GM12873 (cell line): ENCODE measurements around the gene PRLR.

Experiments
- TF ChIP-seq, protein P1 (sequence below): IDR thresholded peaks from 2 replicates; pipeline ENCODE4 v1.5.1; 2012; ENCODE audit warnings: low read depth, mild to moderate bottlenecking, moderate library complexity, low read length, control low read depth; ENCODE audit not compliant: insufficient read depth; ENCODE audit errors: missing control alignments

PRLR gene

DNA sequence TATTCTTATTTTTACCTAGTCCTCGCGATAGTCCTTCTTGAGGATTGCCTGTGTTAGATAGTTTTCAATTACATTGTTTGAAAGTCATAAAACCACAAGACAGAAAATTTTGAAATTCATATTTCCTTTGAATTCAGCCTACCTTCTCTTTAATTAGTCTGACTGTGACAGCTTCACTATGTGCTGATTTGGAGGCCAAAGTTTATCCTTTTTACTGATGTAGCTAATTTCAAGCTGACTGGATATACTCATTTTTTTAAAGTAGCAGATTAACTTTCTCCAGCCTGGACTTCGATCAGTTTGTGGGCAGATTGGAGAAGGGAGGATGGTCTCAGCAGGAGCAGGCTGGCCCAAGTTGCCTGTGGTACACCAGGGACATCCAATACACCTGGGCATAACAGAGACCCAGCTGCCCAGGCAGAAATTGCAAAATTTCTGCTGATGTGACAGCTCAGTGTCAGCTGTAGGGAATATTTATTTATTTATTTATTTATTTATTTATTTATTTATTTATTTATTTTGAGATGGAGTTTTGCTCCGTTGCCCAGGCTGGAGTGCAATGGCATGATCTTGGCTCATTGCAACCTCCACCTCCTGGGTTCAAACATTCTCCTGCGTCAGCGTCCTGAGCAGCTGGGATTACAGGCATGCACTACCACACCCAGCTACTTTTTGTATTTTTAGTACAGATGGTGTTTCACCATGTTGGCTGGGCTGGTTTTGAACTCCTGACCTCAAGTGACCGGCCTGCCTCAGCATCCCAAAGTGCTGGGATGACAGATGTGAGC, 206.7 kb downstream of the PRLR start:
- TF ChIP-seq, protein P1, sequence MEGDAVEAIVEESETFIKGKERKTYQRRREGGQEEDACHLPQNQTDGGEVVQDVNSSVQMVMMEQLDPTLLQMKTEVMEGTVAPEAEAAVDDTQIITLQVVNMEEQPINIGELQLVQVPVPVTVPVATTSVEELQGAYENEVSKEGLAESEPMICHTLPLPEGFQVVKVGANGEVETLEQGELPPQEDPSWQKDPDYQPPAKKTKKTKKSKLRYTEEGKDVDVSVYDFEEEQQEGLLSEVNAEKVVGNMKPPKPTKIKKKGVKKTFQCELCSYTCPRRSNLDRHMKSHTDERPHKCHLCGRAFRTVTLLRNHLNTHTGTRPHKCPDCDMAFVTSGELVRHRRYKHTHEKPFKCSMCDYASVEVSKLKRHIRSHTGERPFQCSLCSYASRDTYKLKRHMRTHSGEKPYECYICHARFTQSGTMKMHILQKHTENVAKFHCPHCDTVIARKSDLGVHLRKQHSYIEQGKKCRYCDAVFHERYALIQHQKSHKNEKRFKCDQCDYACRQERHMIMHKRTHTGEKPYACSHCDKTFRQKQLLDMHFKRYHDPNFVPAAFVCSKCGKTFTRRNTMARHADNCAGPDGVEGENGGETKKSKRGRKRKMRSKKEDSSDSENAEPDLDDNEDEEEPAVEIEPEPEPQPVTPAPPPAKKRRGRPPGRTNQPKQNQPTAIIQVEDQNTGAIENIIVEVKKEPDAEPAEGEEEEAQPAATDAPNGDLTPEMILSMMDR: no peak

DNA sequence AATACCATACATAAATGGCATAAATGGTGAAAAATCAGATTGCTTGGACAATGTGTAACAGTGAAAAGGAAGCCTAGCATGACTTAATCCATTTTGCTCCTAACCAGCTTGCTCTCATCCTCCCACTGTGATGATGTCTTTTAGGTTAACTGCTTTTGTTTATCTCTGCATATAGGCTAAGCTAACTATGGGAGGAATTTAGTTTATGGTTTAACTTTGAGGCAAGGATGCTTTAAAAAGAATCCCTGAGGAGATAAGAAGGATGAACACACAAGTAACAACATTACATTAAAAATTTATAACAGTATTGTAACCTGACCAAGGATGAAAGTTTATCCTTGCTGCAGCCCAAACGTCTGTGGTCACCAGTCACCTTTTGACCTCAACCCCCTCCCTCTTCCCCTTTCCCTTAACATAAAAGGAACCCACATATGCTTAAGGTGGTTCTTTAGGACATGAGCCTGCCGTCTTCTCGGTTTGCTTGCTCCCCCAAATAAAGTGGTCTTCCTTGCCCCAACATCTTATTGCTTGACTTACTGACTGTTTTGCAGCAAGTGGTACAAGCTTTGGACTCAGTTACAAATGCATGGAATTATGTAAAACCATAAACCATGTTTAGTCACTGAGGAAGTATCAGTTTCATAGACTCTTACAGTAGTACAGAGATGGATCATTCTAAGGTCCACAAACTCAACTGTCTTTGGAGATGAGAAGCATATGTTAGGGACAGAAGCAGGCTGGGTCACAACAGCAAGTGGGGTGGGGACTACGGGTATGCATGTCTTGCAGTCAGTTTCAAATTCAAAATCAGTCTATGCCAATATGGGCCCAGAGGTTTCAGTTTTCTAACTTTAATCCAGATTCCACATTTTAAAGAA, 213.9 kb downstream of the PRLR start:
- TF ChIP-seq, protein P1: no peak

DNA sequence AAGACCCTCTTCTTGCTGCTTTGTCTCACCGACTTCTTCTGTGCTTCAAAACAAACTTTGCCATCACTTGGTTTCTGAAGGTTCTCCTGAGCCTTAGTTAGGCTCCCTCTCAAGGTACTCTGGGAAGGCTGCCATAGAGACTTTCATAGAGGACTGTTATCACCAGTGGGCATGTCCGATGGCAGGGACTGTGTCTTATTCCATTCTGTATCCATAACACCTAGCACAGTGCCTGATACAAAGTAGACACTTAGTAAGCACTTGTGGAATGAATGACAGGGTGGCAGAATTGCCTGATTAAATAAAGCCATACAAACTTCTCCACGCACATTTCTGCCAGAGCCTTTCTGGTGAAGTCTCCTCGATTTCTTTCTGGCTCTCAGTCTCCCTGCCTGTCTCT, 215.2 kb downstream of the PRLR start:
- TF ChIP-seq, protein P1: no peak

DNA sequence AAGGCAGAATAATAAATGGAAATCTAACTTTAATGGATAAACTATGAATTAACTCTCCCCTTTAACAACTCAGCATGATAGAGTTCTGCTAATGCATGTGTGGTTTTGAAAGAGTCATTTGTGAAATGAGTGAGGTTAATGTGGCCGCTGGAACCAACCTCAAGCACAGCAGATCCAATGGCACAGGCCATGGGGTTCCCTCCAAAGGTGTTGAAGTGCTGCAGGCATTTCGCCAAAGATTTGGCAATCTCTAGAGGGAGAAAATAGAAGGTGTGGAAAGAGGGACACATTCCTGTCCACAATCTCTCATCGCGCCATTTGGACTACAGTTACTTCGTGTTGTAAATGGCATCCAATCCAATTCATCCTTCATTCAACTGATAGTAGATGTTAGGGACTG, 217.5 kb downstream of the PRLR start:
- TF ChIP-seq, protein P1: no peak

DNA sequence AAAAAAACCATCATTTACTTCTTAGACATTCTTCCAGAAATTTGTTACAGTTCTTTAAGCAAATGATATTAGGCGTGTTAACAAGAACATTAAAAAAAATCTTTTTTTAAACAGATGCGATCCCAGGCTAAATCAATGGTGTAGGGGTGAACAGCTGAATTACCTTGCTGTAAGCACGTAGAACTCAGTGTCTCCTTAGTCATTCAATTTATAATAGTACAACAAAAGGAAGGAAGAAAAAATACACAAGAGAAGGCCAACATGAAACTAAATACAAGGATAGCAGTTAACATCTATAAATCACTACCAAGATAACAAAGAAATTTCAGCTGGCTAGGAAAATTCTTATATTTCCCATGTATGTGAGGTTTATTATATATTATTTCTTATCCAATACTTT, 217.9 kb downstream of the PRLR start:
- TF ChIP-seq, protein P1: no peak

DNA sequence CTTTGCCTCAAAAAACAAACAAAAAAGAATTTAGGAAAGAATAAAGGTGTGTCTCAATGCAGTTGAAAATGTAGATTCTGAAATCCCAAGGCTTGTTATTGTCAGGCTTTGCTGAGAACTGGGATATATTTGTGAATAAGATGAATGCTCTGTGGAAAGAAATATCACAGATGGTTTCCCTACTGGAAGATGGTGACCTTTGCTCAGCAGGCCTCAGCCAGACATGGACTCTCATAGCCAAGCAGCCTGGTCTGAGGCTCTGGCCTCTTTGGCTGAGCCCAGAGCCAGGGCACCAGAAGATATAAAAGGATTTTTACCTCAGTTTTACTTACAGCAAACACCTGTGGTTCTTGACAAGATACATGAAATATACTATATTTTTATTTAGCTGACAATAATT, 219.6 kb downstream of the PRLR start:
- TF ChIP-seq, protein P1: no peak

DNA sequence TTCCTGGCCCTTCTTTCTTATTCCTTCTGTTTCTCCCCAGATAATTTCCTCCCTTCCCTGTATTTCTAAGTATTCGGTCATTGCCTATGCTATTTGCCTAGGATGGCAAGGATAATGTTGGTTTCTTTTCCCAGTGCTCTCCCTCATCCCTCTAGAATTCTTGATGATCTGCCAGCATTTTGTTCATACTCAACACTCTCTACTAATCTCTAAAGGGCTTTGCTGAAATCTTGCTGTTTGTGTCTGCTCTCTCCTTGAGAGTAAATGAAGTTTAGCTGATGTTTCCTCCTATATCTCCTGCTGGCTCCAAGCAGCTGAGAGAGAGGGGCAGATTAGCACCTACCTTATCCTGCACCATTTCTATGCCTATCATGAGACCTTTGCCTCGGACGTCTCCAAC, 220.6 kb downstream of the PRLR start:
- TF ChIP-seq, protein P1: no peak
